NCI-H1092 treated with DMSO at 0.1 percent for 48 hours (cell line): Measurements from ENCODE around the gene CWC27.

Source experiments
- DNase-seq: peaks from one replicate; lab custom pipeline; 2025; lab: John Stamatoyannopoulos, UW

Gene CWC27, protein sequence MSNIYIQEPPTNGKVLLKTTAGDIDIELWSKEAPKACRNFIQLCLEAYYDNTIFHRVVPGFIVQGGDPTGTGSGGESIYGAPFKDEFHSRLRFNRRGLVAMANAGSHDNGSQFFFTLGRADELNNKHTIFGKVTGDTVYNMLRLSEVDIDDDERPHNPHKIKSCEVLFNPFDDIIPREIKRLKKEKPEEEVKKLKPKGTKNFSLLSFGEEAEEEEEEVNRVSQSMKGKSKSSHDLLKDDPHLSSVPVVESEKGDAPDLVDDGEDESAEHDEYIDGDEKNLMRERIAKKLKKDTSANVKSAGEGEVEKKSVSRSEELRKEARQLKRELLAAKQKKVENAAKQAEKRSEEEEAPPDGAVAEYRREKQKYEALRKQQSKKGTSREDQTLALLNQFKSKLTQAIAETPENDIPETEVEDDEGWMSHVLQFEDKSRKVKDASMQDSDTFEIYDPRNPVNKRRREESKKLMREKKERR

DNA sequence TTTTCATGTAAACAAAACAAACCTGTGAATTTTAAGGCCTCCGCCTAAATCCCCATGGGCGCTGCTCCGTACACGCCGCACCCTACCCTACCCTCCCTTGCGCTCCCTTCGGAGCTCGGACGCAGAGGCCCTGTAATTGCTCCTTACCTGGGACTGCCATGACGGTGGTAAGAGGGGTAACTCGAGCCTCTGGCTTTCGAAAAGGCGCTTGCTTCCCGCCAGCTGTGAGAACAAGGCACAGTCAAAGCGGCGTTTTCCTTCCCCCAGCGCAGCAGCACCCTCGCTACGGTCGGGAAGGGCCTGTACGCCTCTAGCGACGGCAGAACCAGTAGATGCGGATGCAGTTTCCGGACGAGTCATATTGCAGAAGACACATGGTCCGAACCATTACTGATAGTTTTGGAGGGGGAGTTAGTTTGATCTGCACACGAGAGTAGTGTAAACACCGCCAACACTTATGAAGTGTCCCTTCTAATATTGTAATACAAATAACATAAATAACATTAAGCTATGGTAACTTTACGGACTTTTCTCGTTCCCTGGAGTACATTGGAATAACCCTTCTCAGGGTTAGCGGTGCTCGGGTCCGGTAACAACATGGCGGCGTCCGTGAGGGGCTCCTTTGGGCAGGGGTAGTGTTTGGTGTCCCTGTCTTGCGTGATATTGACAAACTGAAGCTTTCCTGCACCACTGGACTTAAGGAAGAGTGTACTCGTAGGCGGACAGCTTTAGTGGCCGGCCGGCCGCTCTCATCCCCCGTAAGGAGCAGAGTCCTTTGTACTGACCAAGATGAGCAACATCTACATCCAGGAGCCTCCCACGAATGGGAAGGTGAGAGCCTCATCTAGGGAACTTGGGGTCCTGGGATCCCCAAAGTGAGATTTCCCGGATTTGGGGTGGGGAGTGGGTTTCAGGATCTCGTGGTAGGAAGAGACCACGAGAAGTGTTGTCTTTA lies at the start of gene CWC27, which contains the start of gene SREK1IP1:
Gene CWC27, plus strand, starts transcription at position 573 of the 955 bp plus-strand sequence. Its CDS starts 217 bp downstream, at position 790.
Gene SREK1IP1, minus strand, starts transcription at position 334 of the 955 bp plus-strand sequence. Its CDS starts 174 bp downstream, at position 160.
- DNase-seq = peak; percentile 87

DNA sequence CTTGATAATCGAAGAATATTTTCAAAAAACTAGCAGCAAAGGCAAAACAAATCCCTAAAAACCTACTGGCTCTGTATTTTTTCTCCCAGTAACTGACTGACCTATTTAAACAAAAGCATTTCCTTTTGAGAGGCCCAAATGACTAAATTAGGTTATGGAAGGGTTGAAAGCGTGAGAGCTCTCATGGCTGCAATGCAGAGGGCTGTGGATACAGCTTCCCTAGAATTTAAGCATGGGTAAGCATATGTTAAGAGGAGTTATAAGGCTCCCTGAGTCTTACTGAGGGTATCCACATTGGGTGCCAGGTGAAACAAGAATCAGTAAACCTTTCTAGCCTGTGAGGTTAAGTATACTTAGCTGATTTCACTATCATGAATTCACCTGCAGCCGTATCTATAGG lies 46.1 kb upstream of the CWC27 start:
- no peak for DNase-seq

DNA sequence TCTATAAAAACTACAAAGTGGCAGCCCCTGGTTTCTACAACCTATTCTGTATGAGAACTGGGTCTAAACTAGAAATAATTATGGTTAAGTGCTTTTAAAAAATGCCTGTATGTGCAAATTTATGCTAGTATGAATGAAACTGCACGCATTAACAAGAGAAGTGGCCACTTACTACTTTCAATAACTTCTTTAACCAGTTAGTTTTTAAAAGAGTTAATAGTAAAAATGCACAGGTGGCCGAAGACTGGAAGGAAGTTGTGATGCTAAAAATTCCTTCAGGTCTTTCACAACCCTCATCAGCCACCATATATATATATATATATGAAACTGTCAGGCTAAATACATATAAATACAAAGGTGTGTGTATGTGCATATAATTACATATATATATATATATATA lies 41.6 kb upstream of the CWC27 start:
- no peak for DNase-seq

DNA sequence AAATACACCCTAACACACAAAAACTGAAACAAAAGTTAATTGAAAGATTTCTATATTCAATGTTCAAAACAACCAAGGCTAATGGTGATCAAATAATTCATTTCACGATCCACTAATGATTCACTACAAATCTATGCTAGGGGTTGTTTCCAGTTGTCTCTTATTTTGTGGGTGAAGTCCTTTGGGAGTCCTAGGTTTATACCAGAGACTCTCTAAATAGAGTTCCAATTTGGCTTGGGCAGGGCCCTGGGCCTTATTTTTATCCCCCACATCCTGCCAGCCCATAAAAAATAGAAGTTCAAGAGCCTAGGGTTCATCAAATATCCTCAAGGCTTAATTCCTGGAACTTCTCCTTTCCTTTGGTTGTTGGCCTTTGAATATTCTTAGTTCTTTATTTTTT lies 26.3 kb upstream of the CWC27 start:
- DNase-seq = no peak

DNA sequence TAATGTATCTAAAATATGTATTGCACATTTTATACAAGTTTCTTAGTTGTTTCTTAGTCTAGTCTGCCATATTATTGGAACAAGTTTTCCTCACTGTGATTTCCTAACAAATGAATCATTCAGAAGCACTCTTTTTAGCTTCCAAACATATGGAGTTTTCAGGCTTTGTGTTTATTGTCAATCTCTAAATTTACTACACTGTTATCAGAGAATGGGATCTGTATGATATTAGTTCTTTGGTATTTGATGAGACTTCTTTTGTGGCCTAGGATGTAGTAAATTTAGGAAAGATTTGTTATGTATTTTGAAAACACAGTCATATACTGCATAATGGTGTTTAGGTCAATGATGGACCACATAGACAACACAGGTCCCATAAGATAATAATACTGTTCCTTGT lies 25.9 kb upstream of the CWC27 start:
- DNase-seq = no peak

DNA sequence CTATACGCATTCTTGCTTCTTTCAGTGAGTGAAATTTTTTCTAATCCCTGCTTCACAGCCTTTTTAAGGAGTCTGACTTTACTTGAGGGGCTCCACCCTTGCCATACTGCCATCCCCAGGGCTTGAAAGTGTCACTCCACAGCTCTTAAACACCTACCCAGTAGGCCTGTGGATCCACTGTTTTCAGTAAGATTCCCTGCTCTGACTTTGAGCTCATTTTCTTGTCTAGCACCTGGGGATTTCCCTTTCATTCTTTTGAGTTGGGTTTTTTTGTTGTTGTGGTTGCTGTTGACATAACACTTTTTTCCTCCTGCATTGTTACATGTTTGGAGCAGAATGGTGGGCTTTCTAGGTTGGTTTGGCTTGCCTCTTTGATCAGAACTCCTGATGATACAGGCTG lies 23.8 kb upstream of the CWC27 start:
- no peak for DNase-seq

DNA sequence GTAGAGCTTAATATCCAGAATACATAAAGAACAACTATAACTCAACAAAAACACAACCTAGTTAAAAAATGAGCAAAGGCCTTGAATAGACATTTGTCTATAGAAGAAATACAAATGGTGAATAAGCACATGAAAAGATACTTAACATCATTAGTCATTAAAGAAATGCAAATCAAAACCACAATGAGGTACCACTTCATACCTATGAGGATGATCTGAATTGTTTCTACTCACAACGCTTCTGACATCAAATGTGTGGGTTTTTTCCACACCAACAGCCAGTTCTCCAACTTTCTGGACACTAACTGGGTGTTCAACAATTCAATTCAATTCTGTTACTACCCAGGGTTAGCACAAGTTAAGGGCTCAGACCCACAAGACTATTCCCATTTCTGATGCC lies 22.3 kb upstream of the CWC27 start:
- DNase-seq = no peak

DNA sequence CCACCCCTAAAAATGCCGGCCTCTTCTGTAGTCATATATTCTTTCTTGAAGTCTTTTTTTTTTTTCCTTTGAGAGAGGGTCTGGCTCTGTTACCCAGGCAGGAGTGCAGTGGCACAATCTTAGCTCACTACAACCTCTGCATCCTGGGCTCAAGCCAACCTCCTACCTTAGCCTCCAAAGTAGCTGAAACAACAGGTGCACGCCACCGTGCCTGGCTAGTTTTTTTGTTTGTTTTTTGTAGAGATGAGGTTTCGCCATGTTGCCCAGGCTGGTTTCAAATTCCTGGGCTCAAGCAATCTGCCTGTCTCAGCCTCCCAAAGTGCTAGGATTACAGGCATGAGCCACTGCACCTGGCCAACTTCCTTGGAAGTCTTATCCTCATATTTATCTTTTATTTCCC lies 19.3 kb upstream of the CWC27 start:
- DNase-seq = no peak

DNA sequence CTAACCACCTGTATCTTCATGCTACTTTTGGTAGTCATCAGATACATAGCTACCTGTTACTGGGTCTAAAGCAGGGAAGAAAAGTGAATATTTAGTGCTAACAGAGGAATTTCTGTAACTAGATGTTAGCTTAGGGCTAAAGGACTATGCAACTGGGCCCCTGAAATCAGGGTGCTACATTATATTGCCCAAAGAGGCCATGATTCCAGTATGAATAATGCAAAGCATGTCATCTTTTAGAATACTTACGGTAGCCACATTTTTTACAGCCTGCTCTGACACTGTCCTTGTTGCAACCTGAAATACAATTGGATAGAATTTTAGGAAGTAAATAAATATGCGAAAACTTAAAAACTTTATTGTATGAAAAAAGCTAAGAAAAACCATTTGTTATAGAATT lies 14.7 kb upstream of the CWC27 start:
- DNase-seq = no peak

DNA sequence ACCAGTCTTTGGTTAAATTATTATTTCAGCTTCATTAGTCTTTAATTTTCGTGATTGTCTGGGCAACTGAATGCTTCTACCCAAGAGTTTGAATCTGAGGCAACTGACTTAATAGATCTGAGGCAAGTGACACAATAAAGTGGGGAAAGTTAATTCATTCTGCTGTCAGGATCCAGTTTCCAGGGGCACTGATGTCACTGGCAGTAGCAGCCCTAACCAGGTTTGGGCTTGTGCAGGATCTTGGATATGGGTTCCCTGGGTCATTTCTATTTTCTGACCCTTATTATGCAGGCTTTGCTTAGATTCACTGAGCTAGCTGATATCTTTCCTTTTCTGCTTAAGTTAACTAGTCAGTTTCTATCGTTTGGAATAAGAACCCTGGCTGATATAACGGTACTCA lies 9.8 kb upstream of the CWC27 start:
- no peak for DNase-seq

DNA sequence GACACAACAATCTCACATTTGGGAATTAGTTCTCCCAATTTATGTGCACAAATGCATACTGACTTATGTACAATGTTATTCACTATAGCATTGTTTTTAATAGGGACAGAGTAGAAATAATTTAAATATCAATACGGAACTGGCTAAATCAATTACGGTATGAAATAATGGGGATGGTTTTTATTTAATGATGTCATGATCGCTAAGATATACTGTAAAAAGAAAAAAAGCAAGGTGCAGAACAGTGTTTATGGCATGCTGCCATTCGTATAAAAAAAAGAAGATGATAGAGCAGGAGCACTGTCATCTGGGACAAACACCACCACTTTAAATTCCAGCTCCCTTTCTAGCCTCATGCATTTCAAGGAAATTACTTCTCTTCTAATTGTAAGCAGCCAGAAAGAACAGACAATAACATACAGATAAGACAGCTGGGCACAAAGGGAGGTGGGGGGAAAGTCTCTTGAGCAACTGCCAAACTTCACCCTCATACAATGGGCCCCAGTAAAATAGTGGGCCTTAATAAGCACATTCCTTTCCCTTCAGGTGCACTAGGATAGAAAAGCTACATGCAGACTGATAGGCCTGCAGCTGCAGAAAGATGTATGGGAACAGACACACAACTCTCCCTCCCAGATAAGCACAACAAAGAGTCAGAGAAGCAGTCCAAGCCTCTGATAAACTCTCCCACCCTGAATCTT lies 8.6 kb upstream of the CWC27 start:
- no peak for DNase-seq

DNA sequence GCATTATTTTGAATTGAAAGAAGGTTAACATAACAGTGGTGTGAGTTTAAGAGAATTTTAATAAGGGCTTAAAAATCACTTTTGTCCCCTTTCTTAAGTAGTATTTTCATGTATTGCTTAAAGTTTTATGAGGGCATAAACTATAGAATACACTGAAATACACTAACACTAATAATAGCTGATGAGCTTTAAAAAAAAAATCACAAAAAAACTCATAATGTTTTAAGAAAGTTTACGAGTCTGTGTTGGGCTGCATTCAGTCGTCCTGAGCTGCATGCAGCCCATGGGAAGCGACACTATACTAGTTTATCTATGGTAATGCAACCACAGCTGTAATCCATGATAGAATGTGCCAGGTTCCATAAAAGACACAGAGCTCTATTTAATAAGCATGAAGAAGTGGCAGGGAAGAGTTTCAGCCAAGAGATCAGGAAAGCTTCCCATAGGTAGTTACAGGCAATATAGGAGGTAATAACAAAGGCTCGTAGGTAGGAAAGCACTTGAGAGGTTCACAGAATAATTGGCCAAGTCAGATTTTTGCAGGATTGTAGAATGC lies 4.7 kb upstream of the CWC27 start:
- DNase-seq = no peak

DNA sequence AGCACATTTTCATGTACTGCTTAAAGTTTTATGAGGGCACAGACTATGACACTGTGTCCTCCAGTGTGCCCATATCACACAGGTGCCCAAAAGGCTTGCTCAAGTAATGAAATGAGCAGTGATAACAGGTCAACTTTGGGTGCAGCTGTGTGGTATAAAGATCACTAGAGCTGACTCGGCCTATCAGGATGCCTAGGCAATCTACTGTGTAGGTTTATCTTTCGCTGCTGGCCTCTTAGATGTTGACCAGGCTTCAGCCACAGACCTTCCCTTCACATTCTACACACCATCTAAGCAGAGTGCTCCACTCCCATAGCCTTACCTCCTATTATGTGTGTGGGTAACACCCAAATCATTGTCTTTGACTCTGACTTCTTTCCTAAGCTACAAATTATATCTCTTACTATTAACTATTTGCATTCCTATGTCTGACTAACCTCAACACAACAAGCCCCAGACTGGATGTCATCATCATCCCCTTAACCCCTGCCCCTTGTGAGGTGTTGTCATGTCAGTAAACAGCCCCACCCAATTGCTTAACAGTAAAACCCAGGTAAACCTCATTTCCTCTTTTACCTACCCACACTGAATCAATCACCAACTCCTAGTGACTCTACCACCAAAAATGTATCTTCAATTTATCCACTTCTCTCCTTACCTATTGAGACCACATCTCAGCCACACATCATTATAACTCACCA lies 2.8 kb upstream of the CWC27 start:
- no peak for DNase-seq

DNA sequence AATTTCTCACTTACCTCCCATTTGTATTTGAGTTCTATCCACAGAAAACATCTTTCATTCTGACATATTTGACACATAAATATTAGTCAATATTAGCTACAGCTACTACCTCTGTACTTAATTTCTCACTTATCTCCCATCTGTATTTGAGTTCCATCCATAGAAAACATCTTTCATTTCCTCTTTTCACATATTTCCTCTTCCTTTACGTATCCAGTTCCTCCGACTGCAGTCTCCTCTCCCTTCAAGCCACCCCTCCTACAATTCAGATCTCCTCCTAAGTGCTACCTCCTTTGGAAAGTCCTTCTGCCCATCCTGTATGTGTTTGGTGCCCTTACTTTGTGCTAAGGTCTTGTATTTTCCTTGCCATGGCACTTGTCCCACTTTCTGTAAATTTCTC lies 1.8 kb upstream of the CWC27 start:
- no peak for DNase-seq

DNA sequence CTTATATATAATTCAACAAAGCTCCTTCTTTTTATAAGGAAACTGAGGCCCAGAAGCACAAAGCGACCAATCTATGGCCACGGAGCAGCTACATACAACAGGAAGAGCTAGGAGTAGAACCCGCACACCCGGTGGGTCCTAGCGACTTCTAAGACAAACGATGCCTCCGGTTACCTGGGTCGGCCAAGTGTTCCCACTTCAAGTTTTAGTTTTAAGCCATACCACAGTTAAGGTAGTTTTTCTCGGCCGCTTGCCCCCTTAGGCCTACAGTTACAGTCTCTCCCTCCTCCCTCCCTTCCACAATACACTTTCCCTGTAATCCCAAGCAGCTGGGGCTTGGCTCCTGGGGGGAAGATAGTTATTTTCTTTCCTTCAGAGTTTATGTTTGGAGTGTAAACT lies 772 bp upstream of the CWC27 start:
- DNase-seq = peak; percentile 38

DNA sequence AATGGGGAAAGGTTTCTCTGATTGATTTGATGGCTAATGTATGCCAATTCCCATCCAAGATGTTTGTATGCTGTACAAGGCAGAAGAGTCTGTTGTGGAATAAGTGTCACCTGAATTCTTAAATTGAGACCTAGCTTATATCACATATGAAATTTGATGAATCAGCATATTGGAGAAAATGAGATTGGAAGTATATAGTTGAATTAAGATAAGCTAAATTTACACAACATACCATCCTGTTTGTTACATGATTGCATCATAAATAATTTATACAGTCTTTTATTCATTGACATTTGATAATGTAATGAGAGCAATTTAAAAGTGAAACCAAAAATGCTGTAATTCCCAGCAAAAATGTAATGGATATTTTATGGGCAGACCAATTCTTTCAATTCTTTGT lies 1.1 kb downstream of the CWC27 start:
- DNase-seq = no peak

DNA sequence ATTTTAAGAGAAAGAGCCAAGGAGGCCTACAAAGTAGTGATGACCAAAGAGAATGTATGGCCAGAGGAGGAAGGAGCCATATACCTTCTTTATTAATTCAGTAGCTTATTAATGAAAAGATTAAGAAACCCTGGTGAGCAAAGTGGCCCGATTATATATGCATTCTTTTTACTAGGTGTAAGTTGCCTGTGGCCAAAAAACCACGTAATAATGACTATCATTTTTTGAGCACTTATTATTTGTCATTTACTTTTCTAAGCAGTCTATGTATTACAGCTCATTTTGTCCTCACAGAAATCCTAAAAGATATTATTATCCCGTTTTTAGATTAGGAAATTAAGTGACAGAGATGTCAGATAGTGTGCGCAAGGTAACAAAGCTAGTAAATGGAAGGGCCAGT lies 3.0 kb downstream of the CWC27 start:
- no peak for DNase-seq

DNA sequence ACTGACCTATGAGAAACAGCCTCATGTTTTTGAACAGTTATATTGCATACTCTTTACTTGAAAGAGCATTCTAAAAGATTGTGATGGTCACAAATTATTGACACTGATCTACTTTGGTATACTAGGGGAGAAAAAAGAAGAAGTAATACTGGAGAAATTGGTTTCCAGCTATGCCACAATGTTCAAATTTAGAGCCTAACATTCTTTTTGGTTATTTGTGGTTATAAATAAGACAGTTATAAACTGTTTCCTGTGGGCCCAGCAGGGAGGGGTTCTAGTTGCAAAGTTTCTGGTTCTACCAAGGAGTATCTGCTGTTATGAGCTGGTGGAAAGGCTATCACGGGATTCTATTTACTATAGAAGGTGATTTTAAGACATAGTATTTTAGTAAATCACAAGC lies 4.8 kb downstream of the CWC27 start:
- DNase-seq = no peak

DNA sequence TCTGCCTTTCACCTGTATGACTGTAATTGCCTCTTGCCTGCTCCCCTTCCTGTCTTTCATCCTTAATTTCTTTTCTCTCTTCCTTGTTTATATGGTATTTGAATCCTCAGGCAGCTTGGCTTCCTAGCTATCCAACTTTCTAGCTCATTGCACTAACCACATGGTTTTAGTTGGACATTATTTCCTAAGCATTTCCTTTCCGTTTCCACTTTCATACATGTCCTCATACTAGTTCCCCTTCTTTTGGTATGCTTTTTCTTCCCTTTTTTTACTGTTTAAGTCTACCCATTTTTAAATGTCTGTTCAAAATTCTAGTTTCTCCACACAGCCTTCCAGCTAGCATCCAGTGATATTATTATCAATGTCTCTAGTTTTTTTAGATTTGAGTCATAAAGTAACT lies 6.6 kb downstream of the CWC27 start:
- DNase-seq = no peak

DNA sequence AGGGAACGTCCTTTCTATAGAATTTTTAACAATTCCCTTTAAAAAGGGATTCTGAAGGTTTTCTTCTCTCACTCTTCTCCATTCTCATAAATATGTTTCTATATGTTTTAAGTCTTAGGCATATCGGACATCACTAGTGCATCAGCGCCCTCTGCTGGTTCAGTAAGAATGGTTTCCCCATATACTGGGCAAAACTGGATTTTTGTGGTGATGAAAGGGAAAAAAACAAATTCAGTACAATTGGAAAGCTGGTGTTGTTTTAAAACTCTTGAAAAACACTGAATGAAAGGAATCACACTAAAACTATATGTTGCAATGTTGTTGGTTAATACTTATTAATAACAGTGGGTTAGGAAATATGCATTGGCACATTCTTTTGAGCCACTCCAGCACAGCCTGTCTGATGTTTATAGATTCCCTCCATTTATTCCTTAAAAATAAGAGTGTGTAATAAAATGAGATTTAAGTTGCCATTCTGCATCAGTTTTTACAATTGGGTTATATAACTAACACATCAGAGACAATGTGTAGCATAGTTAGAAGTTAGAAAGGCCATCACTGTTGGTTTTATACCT lies 15.8 kb downstream of the CWC27 start:
- peak; percentile 59 for DNase-seq

DNA sequence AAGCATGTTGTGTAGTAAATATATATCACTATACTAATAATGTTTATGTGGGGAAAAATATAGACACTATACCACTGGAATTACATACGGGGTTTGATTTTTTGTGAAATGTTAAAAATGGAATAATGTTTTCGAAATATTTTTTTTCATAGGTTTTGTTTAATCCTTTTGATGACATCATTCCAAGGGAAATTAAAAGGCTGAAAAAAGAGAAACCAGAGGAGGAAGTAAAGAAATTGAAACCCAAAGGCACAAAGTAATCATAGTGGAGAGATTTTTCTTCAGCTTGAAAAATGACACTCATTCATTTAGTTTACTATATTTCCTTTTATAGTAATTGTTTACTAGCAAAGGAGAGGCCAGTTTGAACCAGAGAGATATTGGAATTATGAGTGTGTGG lies 17.6 kb downstream of the CWC27 start:
- DNase-seq = no peak
